Neural progenitor cell (in vitro differentiated cells): Measurements from ENCODE around the gene MYBPHL. TPM values are rescaled to one million over a fixed set of nuclear protein-coding genes. Genes with fewer than 3 reads are reported as not detected.
"Not testable (repeated sequence)": the region's sequence is repeated elsewhere in the genome, so short reads cannot be mapped to it uniquely, and the experiment has no call there.

Experiments
- DNase-seq: peaks from one replicate; pipeline ENCODE4 v3.0.0-alpha.2; 2016; ENCODE audit warnings: low spot score
- H2AFZ ChIP-seq: fragments of 200-600 bp; sonication (generic); replicated peaks from 2 replicates; pipeline ENCODE4 v1.6.1; 2016; ENCODE audit warnings: antibody characterized with exemption
- H3F3A ChIP-seq: fragments of 200-600 bp; sonication (generic); 2 replicates; pipeline ENCODE4 v1.6.1; 2016; ENCODE audit warnings: antibody characterized with exemption, low read depth
- H3K27ac ChIP-seq: fragments of 200-600 bp; sonication (generic); 2 replicates; pipeline ENCODE4 v1.5.1; 2016; ENCODE audit warnings: mild to moderate bottlenecking
- H3K27me3 ChIP-seq: fragments of 200-600 bp; sonication (generic); 2 replicates; pipeline ENCODE4 v1.6.1; 2016; ENCODE audit warnings: mild to moderate bottlenecking, moderate library complexity
- H3K36me3 ChIP-seq: fragments of 200-600 bp; sonication (generic); 2 replicates; pipeline ENCODE4 v1.5.1; 2016
- H3K4me1 ChIP-seq: fragments of 200-600 bp; sonication (generic); 2 replicates; pipeline ENCODE4 v1.6.1; 2016; ENCODE audit warnings: mixed run types
- H3K4me2 ChIP-seq: fragments of 200-600 bp; sonication (generic); 2 replicates; pipeline ENCODE4 v1.6.1; 2016
- H3K4me3 ChIP-seq: fragments of 200-600 bp; sonication (generic); 2 replicates; pipeline ENCODE4 v1.5.1; 2016
- H3K79me2 ChIP-seq: fragments of 200-600 bp; sonication (generic); 2 replicates; pipeline ENCODE4 v1.6.1; 2016; ENCODE audit warnings: low read depth
- H3K9ac ChIP-seq: fragments of 200-600 bp; sonication (generic); 2 replicates; pipeline ENCODE4 v1.6.1; 2016
- H3K9me3 ChIP-seq: fragments of 200-600 bp; sonication (generic); 2 replicates; pipeline ENCODE4 v1.5.1; 2016; ENCODE audit warnings: low read depth
- H4K20me1 ChIP-seq: fragments of 200-600 bp; sonication (generic); 2 replicates; pipeline ENCODE4 v1.6.1; 2016; ENCODE audit warnings: low read depth
- H3K27ac Mint-ChIP-seq: 3 replicates; pipeline ENCODE4 v1.8.0; 2021; ENCODE audit warnings: mixed read lengths
- H3K27me3 Mint-ChIP-seq: 2 replicates; pipeline ENCODE4 v1.8.0; 2022; ENCODE audit warnings: low read depth, mild to moderate bottlenecking, inconsistent platforms, moderate library complexity, mixed read lengths; ENCODE audit not compliant: insufficient read depth
- H3K36me3 Mint-ChIP-seq: 3 replicates; pipeline ENCODE4 v1.8.0; 2021; ENCODE audit warnings: mixed read lengths
- H3K4me1 Mint-ChIP-seq: 3 replicates; pipeline ENCODE4 v1.8.0; 2021; ENCODE audit warnings: mixed read lengths
- H3K4me3 Mint-ChIP-seq: 3 replicates; pipeline ENCODE4 v1.8.0; 2021; ENCODE audit warnings: mild to moderate bottlenecking, moderate library complexity, mixed read lengths
- H3K9me3 Mint-ChIP-seq: 3 replicates; pipeline ENCODE4 v1.8.0; 2020; ENCODE audit warnings: mixed read lengths
- EZH2 ChIP-seq: fragments of 200-600 bp; sonication (generic); IDR thresholded peaks from 2 replicates; pipeline ENCODE4 v1.6.1; 2017; ENCODE audit warnings: antibody characterized with exemption, mild to moderate bottlenecking, moderate library complexity
- EZH2phosphoT487 ChIP-seq: fragments of 200-600 bp; sonication (generic); IDR thresholded peaks from 2 replicates; pipeline ENCODE4 v1.6.1; 2017; ENCODE audit warnings: antibody characterized with exemption
- total RNA-seq: library from RNA; depleted of rRNA; stranded (reverse); fragments of >200 nt; gene quantifications from 2 replicates; pipeline ENCODE4 v1.2.3, GENCODE V29; 2015; ENCODE audit warnings: low replicate concordance
- TF ChIP-seq, protein P1 (sequence below): fragments of 200-600 bp; sonication (generic); IDR thresholded peaks from 2 replicates; pipeline ENCODE4 v1.5.1; 2017; ENCODE audit warnings: antibody characterized with exemption, mild to moderate bottlenecking

Gene MYBPHL
- total RNA-seq, 1 donor from 2014 or later: not detected

DNA sequence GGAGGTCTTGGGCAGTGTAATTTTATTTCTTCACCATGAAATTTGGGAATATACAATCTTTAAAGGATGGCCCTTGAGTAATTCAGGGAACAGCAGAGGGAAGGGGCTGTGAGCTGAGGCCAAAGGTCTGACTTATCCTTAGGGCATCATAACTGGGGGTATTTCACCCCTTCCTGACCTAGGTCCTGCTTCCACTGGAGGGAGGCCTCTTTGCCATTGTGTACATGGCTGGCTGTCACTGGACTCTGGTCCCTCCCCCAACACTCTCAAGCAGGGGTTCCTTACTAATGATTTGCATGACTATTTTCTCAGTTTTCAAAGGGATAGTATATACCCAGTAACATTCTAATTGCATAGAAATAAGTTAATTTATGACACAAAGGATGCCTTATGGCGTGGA lies 16.7 kb downstream of the MYBPHL start:
- Histone ChIP-seq H3K36me3 (no peaks in the 10 kb centered on the region), H4K20me1 (no peaks in the 10 kb centered on the region), H3K9ac (no peak overlapping the region), H3K79me2 (no peaks in the 10 kb centered on the region), H2AFZ (no peak overlapping the region), H3K4me3 (no peak overlapping the region), H3K4me1 (no peaks in the 10 kb centered on the region), H3K4me2 (no peak overlapping the region), H3K27ac (no peak overlapping the region), H3K27me3 (no peaks in the 10 kb centered on the region), H3F3A (no peaks in the 10 kb centered on the region), H3K9me3 (no peaks in the 10 kb centered on the region)
- H3K4me3 Mint-ChIP-seq: no peak overlapping the region
- no peak for TF ChIP-seq EZH2
- TF ChIP-seq, protein P1, sequence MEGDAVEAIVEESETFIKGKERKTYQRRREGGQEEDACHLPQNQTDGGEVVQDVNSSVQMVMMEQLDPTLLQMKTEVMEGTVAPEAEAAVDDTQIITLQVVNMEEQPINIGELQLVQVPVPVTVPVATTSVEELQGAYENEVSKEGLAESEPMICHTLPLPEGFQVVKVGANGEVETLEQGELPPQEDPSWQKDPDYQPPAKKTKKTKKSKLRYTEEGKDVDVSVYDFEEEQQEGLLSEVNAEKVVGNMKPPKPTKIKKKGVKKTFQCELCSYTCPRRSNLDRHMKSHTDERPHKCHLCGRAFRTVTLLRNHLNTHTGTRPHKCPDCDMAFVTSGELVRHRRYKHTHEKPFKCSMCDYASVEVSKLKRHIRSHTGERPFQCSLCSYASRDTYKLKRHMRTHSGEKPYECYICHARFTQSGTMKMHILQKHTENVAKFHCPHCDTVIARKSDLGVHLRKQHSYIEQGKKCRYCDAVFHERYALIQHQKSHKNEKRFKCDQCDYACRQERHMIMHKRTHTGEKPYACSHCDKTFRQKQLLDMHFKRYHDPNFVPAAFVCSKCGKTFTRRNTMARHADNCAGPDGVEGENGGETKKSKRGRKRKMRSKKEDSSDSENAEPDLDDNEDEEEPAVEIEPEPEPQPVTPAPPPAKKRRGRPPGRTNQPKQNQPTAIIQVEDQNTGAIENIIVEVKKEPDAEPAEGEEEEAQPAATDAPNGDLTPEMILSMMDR: no peak
- TF ChIP-seq EZH2phosphoT487: no peak
- DNase-seq: no peak
- peaks cover 4% of the 10 kb centered on the region for H3K27me3 Mint-ChIP-seq
- H3K9me3 Mint-ChIP-seq: peaks cover 2% of the 10 kb centered on the region
- H3K4me1 Mint-ChIP-seq: peaks cover 7% of the 10 kb centered on the region
- H3K27ac Mint-ChIP-seq: no peak overlapping the region
- no peaks in the 10 kb centered on the region for H3K36me3 Mint-ChIP-seq

DNA sequence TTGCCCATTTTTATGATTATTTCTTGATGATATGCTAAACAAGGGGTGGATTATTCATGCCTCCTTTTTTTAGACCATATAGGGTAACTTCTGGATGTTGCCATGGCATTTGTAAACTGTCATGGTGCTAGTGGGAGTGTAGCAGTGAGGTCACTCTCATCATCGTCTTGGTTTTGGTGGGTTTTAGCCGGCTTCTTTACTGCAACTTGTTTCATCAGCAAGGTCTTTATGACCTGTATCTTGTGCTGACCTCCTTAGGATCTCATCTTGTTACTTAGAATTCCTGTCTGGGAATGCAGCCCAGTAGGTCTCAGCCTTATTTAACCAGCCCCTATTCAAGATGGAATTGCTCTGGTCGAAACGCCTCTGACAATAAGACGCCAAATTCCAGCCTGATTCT lies 20.0 kb downstream of the MYBPHL start:
- not testable (repeated sequence) for H3K27me3 Mint-ChIP-seq, H3K4me2 ChIP-seq, DNase-seq, H3K9ac ChIP-seq, H3K36me3 ChIP-seq, H3K9me3 ChIP-seq, H4K20me1 ChIP-seq, H3K27ac ChIP-seq, H2AFZ ChIP-seq, H3K4me3 ChIP-seq, H3K36me3 Mint-ChIP-seq, H3K9me3 Mint-ChIP-seq, H3K4me3 Mint-ChIP-seq, H3K4me1 ChIP-seq, H3K27me3 ChIP-seq
- Mint-ChIP-seq H3K4me1 (peaks cover 27% of the 10 kb centered on the region), H3K27ac (peak overlapping the region; percentile 81)
- H3F3A ChIP-seq: peaks cover 13% of the 10 kb centered on the region
- H3K79me2 ChIP-seq: peaks cover 11% of the 10 kb centered on the region

DNA sequence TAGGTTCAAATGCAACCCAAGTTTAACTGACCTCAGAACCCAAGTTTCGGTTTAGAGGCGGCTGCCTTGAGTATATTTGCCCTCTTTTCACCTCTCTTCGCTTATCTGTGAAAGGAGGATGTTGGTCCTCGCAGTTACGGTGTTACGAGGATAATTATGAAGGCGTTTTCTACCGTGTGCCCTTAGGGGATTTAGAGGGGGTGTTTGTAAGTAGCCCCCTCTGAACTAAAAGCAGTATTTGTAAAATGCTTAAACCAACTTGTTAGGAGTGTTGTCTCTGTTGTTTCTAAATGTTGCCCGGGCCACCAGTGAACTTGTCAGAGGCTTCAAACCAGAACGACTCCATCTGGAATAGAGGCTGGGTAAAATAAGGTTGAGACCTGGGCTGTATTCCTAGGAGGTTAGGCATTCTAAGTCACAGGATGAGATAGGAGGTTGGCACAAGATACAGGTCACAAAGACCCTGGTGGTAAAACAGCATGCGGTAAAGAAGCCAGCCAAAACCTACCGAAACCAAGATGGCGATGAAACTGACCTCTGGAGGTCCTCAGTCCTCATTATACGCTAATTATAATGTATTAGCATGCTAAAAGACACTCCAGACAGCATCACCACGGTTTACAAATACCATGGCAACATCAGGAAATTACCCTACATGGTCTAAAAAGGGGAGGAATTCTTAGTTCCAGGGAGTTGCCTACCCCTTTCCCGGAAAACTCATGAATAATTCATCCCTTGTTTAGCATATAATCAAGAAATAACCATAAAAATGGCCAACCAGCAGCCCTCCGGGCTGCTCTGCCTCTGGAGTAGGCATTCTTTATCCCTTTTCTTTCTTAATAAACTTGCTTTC lies 22.8 kb downstream of the MYBPHL start:
- H3K79me2 ChIP-seq: peaks cover 27% of the 10 kb centered on the region
- Mint-ChIP-seq H3K4me1 (peaks cover 35% of the 10 kb centered on the region), H3K36me3 (peaks cover 13% of the 10 kb centered on the region), H3K9me3 (peaks cover 2% of the 10 kb centered on the region), H3K27ac (peak overlapping the region; percentile 93), H3K27me3 (peaks cover 2% of the 10 kb centered on the region), H3K4me3 (peak overlapping the region; percentile 100)
- no peak overlapping the region for H3K9ac ChIP-seq
- peak overlapping the region; percentile 48 for H2AFZ ChIP-seq
- H3K27ac ChIP-seq: no peak overlapping the region
- no peaks in the 10 kb centered on the region for H3K27me3 ChIP-seq
- no peak for DNase-seq
- H3K9me3 ChIP-seq: no peaks in the 10 kb centered on the region
- TF ChIP-seq EZH2 (no peak), EZH2phosphoT487 (no peak)
- TF ChIP-seq, protein P1: no peak
- H3K4me1 ChIP-seq: peaks cover 17% of the 10 kb centered on the region
- peak overlapping the region; percentile 94 for H3K4me2 ChIP-seq
- H4K20me1 ChIP-seq: peaks cover 14% of the 10 kb centered on the region
- H3F3A ChIP-seq: peaks cover 17% of the 10 kb centered on the region
- no peaks in the 10 kb centered on the region for H3K36me3 ChIP-seq
- H3K4me3 ChIP-seq: peak overlapping the region; percentile 70
